AG09319 (cell line): Measurements from ENCODE around the gene XNDC1N.

Experiments
- DNase-seq: peaks from one replicate; pipeline ENCODE4 v3.0.0-alpha.2; 2010; ENCODE audit warnings: low read depth; ENCODE audit errors: extremely low read depth
- TF ChIP-seq, protein P1 (sequence below): IDR thresholded peaks from 2 replicates; pipeline ENCODE4 v1.5.1; 2011; ENCODE audit warnings: low read depth, mild to moderate bottlenecking, inconsistent platforms, low read length, moderate library complexity

The XNDC1N gene

DNA sequence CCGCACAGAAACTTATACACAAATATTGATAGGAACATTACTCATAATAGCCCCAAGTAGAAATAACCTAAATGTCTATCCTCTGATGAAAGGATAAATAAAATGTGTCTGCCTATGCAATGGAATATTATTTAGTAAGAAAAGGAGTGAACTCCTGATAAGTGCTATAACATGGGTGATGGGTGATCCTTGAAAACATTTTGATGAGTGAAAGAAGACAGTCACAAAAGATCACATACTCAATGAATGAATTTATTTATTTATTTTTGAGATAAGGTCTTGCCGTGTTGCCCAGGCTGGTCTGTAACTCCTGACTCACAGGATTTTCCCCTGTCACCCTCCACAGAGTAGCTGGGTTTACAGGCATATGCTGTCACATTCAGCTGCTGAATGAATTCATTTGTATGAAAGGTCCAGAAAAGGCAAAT lies 17.8 kb upstream of the XNDC1N start:
- TF ChIP-seq, protein P1, sequence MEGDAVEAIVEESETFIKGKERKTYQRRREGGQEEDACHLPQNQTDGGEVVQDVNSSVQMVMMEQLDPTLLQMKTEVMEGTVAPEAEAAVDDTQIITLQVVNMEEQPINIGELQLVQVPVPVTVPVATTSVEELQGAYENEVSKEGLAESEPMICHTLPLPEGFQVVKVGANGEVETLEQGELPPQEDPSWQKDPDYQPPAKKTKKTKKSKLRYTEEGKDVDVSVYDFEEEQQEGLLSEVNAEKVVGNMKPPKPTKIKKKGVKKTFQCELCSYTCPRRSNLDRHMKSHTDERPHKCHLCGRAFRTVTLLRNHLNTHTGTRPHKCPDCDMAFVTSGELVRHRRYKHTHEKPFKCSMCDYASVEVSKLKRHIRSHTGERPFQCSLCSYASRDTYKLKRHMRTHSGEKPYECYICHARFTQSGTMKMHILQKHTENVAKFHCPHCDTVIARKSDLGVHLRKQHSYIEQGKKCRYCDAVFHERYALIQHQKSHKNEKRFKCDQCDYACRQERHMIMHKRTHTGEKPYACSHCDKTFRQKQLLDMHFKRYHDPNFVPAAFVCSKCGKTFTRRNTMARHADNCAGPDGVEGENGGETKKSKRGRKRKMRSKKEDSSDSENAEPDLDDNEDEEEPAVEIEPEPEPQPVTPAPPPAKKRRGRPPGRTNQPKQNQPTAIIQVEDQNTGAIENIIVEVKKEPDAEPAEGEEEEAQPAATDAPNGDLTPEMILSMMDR, result no peak
- no peak for DNase-seq

DNA sequence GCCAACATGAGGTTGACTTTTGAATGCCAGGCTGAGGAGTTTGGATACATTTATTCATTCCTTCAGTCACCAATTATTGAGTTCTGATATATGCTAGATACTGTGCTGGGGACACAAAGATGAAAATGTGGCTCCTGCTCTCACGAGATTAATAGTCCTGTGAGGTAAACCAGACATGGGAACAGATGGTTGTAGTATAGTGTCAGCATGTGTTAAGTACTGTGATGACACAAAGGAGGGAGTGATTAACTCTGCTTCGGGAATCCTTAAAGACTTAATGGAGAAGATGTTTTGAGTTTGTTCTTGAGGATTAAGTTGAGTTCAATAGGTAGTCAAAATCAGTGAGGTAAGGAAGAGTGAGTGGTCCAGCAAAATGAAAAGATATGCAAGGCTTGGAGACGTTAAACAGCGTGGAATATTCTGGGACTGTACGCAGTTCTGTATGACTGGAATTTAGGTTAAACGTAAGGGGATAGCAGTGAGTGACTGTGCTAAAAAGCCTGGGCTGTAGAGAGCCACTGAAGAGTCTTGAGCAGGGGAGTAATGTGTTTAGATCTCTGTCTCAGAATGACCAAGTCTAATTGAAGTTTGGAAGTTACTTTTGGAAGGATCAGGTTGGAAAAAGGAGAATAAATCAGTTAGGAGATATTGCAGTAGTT lies 12.3 kb upstream of the XNDC1N start:
- no peak for DNase-seq
- TF ChIP-seq, protein P1, result no peak

DNA sequence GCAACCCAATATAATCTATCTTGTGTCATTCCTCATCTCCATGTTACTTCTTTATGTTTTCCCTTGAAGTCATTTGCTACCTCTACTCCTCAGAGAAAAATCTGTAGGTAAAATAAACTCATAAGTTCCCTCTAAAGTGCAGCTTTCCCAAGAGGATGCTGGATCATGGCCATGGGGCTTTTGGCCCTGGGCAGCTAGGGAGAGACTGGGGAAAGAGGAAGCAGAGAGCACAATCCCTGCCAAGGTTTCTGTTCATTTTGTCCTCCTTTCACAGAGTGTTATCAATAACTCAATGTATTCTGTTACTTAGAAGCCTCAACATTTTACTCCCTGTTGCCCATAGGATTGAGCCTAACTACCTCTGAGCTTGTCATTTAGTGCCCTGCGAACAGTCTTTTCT lies 9.4 kb upstream of the XNDC1N start:
- no peak for DNase-seq
- TF ChIP-seq, protein P1, result no peak

DNA sequence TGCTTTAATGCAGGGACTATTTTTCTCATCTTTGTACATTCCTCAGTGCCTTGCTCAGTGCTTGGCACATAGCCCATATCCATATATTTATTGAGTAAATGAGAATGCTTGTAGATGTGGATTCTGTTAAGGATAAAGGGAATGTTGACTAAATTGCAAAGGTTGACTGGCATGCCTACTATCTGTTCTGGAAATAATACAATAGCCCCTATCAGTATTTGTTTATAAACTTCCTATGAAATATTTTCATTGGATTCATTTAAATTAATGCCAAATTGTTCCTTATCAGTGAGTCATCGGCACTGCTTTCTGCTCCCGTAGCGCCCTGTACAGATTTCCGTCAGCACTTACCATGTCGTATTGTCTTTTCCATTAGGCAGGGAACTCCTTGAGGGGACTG lies 8.4 kb upstream of the XNDC1N start:
- TF ChIP-seq, protein P1, result no peak
- DNase-seq, result no peak

DNA sequence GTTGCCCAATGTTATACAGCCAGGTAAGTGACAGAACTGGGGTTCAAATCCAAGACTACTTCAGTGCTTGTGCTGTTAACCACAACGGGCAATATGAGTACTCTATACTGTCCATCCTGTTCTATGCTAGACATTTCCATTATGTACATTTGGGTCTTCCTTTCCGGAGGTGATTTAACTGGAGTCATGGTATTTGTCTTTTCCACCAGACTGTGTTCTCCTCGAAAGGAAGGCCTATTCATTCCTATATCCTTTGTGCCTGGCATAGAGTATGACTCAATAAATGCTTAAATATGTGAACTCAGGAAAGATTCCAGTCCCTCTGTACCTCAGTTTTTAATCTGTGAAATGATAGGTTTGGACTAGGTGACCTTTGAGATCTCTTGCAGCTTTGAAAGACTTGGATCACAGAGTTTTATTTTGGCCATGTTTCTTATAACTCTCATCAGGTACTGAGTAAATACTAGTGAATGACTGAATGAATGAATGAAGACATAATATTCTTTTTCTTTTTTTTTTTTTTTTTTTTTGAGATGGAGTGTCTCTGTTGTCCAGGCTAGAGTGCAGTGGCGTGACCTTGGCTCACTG lies 7.0 kb upstream of the XNDC1N start:
- DNase-seq, result no peak
- TF ChIP-seq, protein P1, result no peak

DNA sequence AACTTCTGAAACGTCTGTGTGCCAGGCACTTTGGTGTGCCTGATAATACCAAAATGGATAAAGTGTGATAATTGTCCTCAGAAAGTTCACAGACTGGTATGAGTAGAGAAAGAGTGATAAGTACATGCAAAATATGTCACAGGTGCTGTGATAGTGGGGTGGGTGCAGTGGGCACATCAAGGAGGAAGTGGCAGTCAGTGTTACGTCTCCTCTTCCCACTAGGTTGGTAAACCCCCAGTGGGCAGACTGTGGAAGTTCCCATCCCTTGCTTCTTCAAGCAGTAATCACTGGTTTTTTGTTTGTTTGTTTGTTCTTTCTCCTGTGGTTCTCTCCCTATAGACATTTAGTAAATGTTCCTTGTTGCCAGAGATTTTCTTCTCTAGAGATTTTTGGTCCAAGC lies 5.8 kb upstream of the XNDC1N start:
- no peak for DNase-seq
- TF ChIP-seq, protein P1, result no peak

DNA sequence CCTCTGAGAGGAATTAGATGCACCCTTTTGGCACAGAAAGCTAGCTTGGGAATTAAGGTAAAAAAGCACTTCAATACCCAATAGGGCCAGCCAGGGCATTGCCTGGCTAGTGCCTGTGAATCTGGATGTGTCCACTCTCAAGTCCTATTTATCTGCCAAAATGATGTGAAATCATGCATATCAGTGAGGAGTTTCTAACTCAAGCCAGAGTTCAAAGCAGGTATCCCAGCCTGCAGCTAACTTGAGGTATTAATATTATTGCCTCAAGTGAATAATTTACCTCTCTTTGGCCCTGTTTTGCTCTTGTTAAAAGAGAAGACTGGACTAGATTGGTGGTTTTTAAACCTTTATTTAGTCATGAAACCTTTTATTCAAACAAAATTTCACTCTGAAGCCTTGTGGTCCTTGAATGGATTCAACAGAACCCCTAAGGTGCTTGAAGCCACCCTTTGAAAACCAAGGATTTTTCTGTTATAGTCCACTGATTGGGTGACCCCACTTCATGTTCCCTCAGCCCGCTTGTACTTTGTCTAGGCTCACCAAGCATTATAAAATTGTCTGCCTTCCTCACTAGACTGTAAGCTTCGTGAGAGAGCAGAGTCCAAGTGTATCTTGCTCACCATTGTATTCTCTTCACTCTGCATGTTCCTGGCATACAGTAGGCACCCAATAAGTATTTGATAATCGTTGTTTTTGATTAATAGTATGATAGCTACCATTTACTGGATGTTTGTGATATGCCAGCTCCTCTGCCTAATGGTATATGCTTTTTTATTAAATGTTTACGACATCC lies 4.9 kb upstream of the XNDC1N start:
- TF ChIP-seq, protein P1, result no peak

More for the DNA sequence above, 4.9 kb upstream of the XNDC1N start:
- no peak for DNase-seq
